Prostate gland (tissue), 2 donors: Measurements from ENCODE around the gene RAPGEF2.

ENCODE experiments used
- CTCF ChIP-seq, 4 experiments: fragments of 200-600 bp in 2 of 4; fragments of 450-650 bp in 2 of 4; sonication (generic) in 2 of 4; IDR thresholded peaks; 1 replicate in 3 of 4; 2 replicates in 1 of 4; pipeline ENCODE4 v1.5.1; 2016 to 2019; ENCODE audit warnings: antibody characterized with exemption in 4 of 4, mild to moderate bottlenecking in 2 of 4, moderate library complexity in 2 of 4
- POLR2A ChIP-seq: fragments of 450-650 bp; IDR thresholded peaks from one replicate; pipeline ENCODE4 v1.6.1; 2016; ENCODE audit warnings: antibody characterized with exemption, mild to moderate bottlenecking
- POLR2AphosphoS5 ChIP-seq: sonication (generic); formaldehyde crosslinking; IDR thresholded peaks from one replicate; pipeline ENCODE4 v1.6.1; 2017; ENCODE audit warnings: antibody characterized with exemption

GRCh38 chr4:159212675-159213293 lies 109.9 kb downstream of the RAPGEF2 start:
- no peak for TF ChIP-seq POLR2A
- no peak for TF ChIP-seq POLR2AphosphoS5
- no peak for TF ChIP-seq CTCF (IDR thresholded peaks at IDR 0.05)
